Measurements from ENCODE around the gene TRABD2A.

DNA sequence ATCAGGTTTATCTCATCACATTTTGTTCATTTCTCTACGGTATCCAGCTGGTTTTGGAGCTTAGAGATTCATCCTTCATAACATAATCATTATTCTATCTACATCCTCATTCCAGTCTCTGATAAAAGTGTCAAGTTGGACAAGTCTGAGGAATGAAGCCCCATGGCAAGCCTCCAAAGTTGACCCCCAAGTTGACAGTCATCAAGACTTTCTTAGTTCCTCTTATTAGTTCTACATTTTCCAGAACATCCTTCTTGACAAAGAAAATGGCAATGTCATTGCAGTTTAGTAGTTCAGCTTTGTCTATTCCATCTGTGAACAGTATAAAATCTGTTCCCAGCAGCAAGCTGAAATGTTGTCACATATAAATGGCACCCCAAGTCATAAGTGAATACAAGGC, 20.1 kb upstream of the TRABD2A start:
- no peak for TF ChIP-seq CTCF (IDR thresholded peaks at IDR 0.05)
- TF ChIP-seq POLR2A (IDR thresholded peaks at IDR 0.05), result no peak

Data from uterus (tissue), 2 donors.